Measurements from ENCODE around the gene ZC3H12C. TPM values are rescaled to one million over a fixed set of nuclear protein-coding genes. Genes with fewer than 3 reads are reported as not detected.

Gene ZC3H12C
- total RNA-seq: 21.0 and 22.4 TPM in 2 replicates

DNA sequence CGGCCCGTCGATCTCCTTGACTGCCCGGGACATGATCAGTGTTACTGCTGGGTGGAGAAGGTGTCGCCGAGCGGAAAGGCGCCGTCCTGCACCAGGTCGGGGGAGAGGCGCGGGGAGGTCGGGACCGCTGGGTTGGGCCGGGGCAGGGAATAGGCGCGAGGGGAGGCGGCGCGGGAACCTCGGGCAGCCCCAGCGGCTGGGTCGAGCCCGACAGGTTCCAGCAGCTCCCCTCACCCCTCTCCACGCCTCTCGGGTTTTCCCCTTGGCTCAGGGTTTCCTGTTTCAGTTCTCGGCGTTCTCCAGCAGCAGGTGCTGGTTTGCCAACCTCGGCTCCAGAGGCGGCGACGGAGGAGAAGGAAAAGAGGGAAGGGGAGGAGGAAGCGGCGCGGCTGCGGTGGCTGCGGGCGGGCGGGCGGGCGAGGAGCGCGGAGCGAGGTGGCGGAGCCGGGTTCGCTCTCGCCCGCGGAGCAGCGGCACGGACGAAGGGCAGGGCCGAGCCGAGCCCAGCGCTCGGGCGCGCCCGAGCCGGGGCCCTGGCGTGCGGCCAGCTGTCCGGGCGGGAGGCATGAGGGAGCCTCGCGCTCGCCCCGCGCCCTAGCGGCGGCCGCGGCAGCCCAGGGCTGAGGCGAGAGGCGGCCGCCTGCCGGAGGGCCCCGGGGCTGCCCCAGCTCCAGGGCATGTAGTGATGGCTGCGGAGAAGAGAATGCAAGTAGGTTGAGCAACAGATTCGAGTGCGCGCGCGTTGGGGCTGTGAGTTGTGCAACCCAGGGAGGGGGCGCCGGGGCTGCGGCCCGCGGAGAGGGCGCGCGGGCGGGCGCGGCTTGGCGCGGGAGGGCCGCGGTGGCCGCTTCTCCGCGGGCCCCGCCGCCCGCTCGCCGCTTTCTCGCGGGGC lies at the start of gene ZC3H12C:
ZC3H12C (plus strand) TSS at position 878 of the 892 bp plus-strand sequence. CDS start 20 bp downstream, outside the sequence.

Other genes with a start within 250 kb of the ZC3H12C start
- gene RDX, start 203.2 kb downstream of the ZC3H12C start, total RNA-seq: 245 and 247 TPM in 2 replicates

Data from thoracic aorta endothelial cell (primary cell).